KMS-11 (cell line): ENCODE results near the gene CISTR.
"Not testable (repeated sequence)": the region's sequence is repeated elsewhere in the genome, so short reads cannot be mapped to it uniquely, and the experiment has no call there.

Source experiments
- H2AFZ ChIP-seq: fragments of 200-600 bp; sonication (generic); 2 replicates; pipeline ENCODE4 v1.6.1; 2016; ENCODE audit warnings: antibody characterized with exemption, mixed run types, low read depth
- H3K27ac ChIP-seq: fragments of 200-600 bp; sonication (generic); 2 replicates; pipeline ENCODE4 v1.6.1; 2016; ENCODE audit warnings: mild to moderate bottlenecking, mixed run types
- H3K27me3 ChIP-seq: fragments of 200-600 bp; sonication (generic); 2 replicates; pipeline ENCODE4 v1.6.1; 2017; ENCODE audit warnings: mild to moderate bottlenecking, low read depth, mixed run types, moderate library complexity; ENCODE audit not compliant: insufficient read depth
- H3K36me3 ChIP-seq: fragments of 200-600 bp; sonication (generic); 2 replicates; pipeline ENCODE4 v1.6.1; 2017; ENCODE audit warnings: mild to moderate bottlenecking, mixed run types; ENCODE audit not compliant: insufficient read depth
- H3K4me1 ChIP-seq: fragments of 200-600 bp; sonication (generic); 2 replicates; pipeline ENCODE4 v1.6.1; 2016; ENCODE audit warnings: mild to moderate bottlenecking, low read depth, mixed run types; ENCODE audit not compliant: poor library complexity, severe bottlenecking
- H3K4me2 ChIP-seq: fragments of 200-600 bp; sonication (generic); 2 replicates; pipeline ENCODE4 v1.7.0; 2016; ENCODE audit warnings: mild to moderate bottlenecking, mixed run types
- H3K4me3 ChIP-seq: fragments of 200-600 bp; sonication (generic); IDR thresholded peaks from 2 replicates; pipeline ENCODE4 v1.6.1; 2017; ENCODE audit warnings: low read depth, low read length, mixed read lengths; ENCODE audit not compliant: insufficient read depth
- H3K79me2 ChIP-seq: fragments of 200-600 bp; sonication (generic); 2 replicates; pipeline ENCODE4 v1.6.1; 2016; ENCODE audit warnings: low read depth, mixed run types; ENCODE audit not compliant: insufficient read depth
- H3K9ac ChIP-seq: fragments of 200-600 bp; sonication (generic); 2 replicates; pipeline ENCODE4 v1.6.1; 2016; ENCODE audit warnings: mild to moderate bottlenecking, mixed run types
- H4K20me1 ChIP-seq: fragments of 200-600 bp; sonication (generic); 2 replicates; pipeline ENCODE4 v1.6.1; 2016; ENCODE audit warnings: mild to moderate bottlenecking, mixed run types; ENCODE audit not compliant: insufficient read depth
- CTCF ChIP-seq: fragments of 200-600 bp; sonication (generic); conservative IDR thresholded peaks from 2 replicates; pipeline ENCODE4 v1.6.1; 2017; ENCODE audit warnings: low read depth, mild to moderate bottlenecking, antibody characterized with exemption, low read length, moderate library complexity, mixed read lengths

CISTR gene

GRCh38 chr12:53785161-53785560, 33.4 kb upstream of the CISTR start:
- Histone ChIP-seq H4K20me1 (no peaks in the 10 kb centered on the region), H3K4me3 (no peak overlapping the region), H3K27me3 (no peaks in the 10 kb centered on the region), H3K36me3 (no peaks in the 10 kb centered on the region), H3K9ac (no peak overlapping the region), H3K79me2 (no peaks in the 10 kb centered on the region), H3K4me1 (no peaks in the 10 kb centered on the region), H2AFZ (no peak overlapping the region), H3K27ac (no peak overlapping the region), H3K4me2 (no peak overlapping the region)
- no peak for TF ChIP-seq CTCF

GRCh38 chr12:53782093-53782703, 30.4 kb upstream of the CISTR start:
- no peaks in the 10 kb centered on the region for H3K79me2 ChIP-seq
- H3K27me3 ChIP-seq = no peaks in the 10 kb centered on the region
- H3K36me3 ChIP-seq = no peaks in the 10 kb centered on the region
- no peaks in the 10 kb centered on the region for H4K20me1 ChIP-seq
- TF ChIP-seq CTCF = no peak
- H2AFZ ChIP-seq = no peak overlapping the region
- H3K4me2 ChIP-seq = no peak overlapping the region
- no peak overlapping the region for H3K4me3 ChIP-seq
- H3K9ac ChIP-seq = no peak overlapping the region
- no peak overlapping the region for H3K27ac ChIP-seq
- no peaks in the 10 kb centered on the region for H3K4me1 ChIP-seq

GRCh38 chr12:53781228-53781801, 29.5 kb upstream of the CISTR start:
- no peaks in the 10 kb centered on the region for H3K36me3 ChIP-seq
- no peaks in the 10 kb centered on the region for H3K27me3 ChIP-seq
- no peak for TF ChIP-seq CTCF
- no peak overlapping the region for H3K4me3 ChIP-seq
- H3K27ac ChIP-seq = no peak overlapping the region
- H3K4me1 ChIP-seq = no peaks in the 10 kb centered on the region
- no peak overlapping the region for H3K4me2 ChIP-seq
- no peak overlapping the region for H3K9ac ChIP-seq
- H3K79me2 ChIP-seq = no peaks in the 10 kb centered on the region
- no peak overlapping the region for H2AFZ ChIP-seq
- no peaks in the 10 kb centered on the region for H4K20me1 ChIP-seq

GRCh38 chr12:53780323-53780722, 28.5 kb upstream of the CISTR start:
- TF ChIP-seq CTCF = no peak
- H3K36me3 ChIP-seq = no peaks in the 10 kb centered on the region
- H4K20me1 ChIP-seq = no peaks in the 10 kb centered on the region
- H3K79me2 ChIP-seq = no peaks in the 10 kb centered on the region
- no peaks in the 10 kb centered on the region for H3K4me1 ChIP-seq
- no peak overlapping the region for H2AFZ ChIP-seq
- no peak overlapping the region for H3K4me2 ChIP-seq
- H3K27me3 ChIP-seq = no peaks in the 10 kb centered on the region
- H3K4me3 ChIP-seq = no peak overlapping the region
- H3K27ac ChIP-seq = no peak overlapping the region
- no peak overlapping the region for H3K9ac ChIP-seq

GRCh38 chr12:53779679-53780078, 27.9 kb upstream of the CISTR start:
- not testable (repeated sequence) for H4K20me1 ChIP-seq, H3K4me3 ChIP-seq, H3K79me2 ChIP-seq, H3K4me2 ChIP-seq, H3K27ac ChIP-seq, H3K4me1 ChIP-seq, H3K9ac ChIP-seq, H3K36me3 ChIP-seq, H3K27me3 ChIP-seq, H2AFZ ChIP-seq
